Endothelial cell of hepatic sinusoid (primary cell): ENCODE data around the gene SLC35C1.
"Not testable (repeated sequence)": the region's sequence is repeated elsewhere in the genome, so short reads cannot be mapped to it uniquely, and the experiment has no call there.

Source experiments
- in situ Hi-C: cut with HindIII; loops from 2 replicates; pipeline ENCODE4 v1.10.0; 2017; ENCODE audit warnings: low sequenced_read_pairs

The SLC35C1 gene

GRCh38 chr11:45809456-45810395 lies 4.8 kb downstream of the SLC35C1 start:
- in situ Hi-C loops, result no loop called here

- in situ Hi-C loops, result no loop called here
Measured at GRCh38 chr11:45810431-45811108, 5.6 kb downstream of the SLC35C1 start.

GRCh38 chr11:45811109-45811435 lies 6.1 kb downstream of the SLC35C1 start:
- in situ Hi-C loops, result no loop called here

GRCh38 chr11:45811571-45812290 lies 6.8 kb downstream of the SLC35C1 start:
- in situ Hi-C loops, result no loop called here

DNA sequence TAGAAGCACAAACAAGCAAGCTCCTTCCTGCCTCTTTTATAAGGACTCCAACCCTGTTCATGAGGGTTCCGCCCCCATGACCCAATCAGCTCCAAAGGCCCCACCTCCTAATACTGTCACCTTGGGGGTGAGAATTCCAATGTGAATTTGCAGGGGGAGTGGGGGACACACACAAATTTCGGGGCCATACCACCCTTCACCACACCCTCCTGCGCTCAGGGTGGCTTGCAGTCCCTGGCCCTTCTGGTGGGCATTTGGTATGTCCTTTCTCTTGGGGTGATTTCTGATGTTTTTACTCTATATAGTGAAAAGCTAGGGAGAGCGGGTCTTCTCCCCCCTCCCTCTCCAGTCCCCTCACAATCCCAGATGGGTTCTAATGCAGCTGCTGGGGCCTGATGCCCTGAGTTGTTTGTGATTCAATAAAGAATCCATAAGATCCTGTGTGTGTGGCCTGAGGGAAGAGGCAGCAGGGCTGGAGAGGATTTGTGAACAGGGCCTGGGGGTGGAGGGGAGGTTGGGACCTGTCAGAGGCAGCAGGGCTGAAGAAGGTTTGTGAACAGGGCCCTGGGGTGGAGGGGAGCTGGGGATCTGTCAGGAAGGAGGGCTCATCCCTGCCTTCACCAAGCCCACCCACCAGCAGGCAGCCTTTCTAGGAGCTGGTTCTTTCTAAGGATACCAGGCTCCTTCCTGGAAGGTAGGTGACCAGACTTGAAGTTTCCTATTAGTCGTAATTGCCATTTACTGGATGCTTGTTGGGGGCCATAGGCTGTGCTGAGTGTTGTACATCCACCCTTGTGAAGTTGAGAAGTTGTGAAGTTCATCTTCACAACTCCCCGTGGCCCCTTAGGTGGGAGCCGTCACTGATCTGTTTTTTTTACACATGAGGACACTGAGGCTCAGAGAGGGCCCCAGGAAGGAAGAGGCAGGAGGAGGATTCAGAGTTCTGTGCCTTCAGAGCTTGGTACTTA lies 7.9 kb downstream of the SLC35C1 start:
- in situ Hi-C loops, result no loop called here

DNA sequence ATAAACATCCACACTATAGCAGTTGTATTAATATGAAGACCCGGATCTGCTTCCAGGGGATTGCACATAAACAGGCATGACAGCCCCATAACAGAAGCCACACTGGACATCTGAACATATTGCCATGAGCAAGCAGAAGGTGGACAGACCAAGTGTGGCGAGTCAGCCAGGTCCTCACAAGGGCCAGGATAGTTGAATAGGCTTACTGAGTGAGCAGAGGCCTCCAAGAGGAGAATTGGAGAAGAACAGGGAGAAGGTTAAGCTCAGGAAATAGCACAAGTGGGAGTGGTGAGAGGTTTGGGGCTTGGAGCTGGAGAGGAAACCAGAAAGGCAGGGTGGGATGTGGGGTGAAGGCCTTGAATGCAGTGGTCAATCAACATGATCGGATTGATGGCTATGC lies 10.8 kb downstream of the SLC35C1 start:
- in situ Hi-C loops, result no loop called here

- in situ Hi-C loops, result no loop called here
Measured at GRCh38 chr11:45816614-45817013, 11.7 kb downstream of the SLC35C1 start.

DNA sequence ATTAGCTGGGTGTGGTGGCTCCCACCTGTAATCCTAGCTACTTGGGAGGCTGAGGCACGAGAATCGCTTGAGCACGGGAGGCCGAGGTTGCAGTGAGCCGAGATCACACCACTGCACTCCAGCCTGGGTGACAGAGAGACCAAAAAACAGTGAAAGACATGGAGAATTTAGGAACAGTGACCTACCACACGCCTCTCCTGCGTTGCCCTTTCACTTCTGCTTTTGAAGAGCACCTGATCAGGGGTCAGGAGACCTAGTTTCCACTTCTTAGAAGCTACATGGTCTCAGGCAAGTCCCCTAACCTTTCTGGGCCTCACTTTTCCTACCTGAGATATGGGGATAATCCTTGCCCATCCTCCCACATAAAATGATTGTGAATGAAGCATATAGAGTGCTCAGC lies 12.2 kb downstream of the SLC35C1 start:
- in situ Hi-C loops, result no loop called here

DNA sequence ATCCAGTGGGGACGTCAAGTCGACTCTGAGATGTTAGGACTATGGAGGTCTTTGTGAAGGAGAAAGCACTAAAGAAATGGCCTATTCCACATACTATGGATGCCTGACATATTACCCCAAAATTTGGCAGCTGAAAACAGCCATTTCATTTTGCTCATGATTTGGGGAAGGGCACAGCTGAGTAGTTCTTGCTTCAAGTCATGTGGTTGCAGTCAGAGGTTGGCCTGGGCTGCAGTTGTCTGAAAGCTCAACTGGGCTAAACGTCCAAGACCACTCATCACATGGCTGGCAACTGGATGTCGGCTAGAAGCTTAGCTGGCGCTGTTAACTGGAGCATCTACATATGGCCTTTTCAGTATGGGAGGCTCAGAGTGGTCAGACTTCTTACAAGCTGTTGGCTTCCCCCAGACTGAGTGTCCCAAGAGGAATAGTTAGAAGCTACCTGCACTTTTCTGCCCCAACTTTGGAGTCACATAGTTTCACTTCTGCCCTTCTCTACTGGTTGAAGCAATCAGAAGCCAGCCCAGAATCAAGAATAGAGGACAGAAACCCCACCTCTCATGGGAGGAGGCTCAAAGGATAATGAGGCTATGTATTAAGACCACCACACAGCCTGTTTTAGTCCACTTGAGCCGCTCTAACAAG lies 14.1 kb downstream of the SLC35C1 start:
- in situ Hi-C loops, result no loop called here

DNA sequence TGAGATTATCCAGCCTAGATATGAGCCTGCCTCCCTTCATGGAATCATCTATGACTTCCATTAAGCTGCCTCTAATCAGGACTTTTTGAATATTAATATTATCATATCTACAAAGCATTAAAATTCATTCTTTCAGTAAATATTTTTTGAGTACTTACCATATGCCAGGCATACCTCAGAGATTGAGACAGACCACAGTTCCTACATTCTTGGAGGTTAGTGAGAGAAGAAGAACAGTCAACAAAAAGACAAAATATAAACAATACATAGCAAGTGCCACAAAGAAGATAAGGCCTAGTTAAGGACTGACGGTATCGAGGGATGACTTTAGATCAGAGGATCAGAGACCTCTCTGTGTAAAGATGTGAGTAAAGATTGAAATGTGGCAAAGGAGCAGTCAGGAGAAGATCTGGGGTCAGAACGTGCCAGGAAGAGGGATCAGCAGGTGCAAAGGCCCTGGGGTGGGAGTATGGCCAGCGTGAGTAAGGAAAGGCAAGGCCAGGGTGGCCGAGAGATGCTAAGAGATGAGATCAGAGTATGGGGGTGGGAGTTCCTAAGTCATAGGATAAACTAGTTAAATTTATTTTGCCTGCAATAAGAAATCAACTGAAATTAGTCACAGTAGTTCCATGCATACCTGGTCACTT lies 15.4 kb downstream of the SLC35C1 start:
- in situ Hi-C loops, result no loop called here

DNA sequence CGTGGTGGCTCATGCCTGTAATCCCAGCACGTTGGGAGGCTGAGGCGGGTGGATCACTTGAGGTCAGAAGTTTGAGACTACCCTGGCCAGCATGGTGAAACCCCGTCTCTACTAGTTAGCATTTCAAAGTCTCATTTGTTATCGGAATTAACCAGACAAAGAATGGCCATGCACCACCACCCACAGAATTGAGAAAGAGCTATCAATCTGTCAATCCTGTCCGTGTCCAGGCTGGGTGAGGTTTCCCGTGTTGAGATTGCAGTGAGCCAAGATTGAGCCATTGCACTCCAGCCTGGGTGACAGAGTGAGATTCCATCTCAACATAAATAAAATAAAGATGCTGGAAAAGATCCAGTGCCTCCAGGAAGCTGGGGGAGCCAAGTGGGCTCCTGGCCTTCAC lies 21.5 kb downstream of the SLC35C1 start:
- in situ Hi-C loops, result not testable (repeated sequence)

- in situ Hi-C loops, result no loop called here
Measured at GRCh38 chr11:45827123-45827522, 22.2 kb downstream of the SLC35C1 start.

- in situ Hi-C loops, result no loop called here
Measured at GRCh38 chr11:45828996-45829395, 24.0 kb downstream of the SLC35C1 start.

DNA sequence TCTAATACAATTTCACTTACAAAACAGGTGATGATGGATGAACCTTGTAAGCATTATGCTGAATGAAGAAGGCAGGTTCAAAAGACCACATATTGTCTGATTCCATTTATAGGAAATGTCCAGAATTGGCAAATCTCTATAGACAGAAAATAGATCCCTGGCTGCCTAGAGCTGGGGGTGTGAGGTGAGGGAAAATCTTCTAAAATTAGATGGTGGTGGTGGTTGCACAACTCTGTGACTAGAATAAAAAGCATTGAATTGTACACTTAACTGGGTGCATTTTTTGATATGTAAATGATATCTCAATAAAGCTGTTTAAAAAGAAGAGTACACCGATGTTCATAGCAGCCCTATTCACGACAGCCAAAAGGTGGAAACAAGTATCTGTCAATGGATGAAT lies 25.6 kb downstream of the SLC35C1 start:
- in situ Hi-C loops, result no loop called here

- in situ Hi-C loops, result no loop called here
Measured at GRCh38 chr11:45832811-45833441, 28.0 kb downstream of the SLC35C1 start.

- in situ Hi-C loops, result no loop called here
Measured at GRCh38 chr11:45833761-45834160, 28.8 kb downstream of the SLC35C1 start.

- in situ Hi-C loops, result no loop called here
Measured at GRCh38 chr11:45834298-45834756, 29.4 kb downstream of the SLC35C1 start.

DNA sequence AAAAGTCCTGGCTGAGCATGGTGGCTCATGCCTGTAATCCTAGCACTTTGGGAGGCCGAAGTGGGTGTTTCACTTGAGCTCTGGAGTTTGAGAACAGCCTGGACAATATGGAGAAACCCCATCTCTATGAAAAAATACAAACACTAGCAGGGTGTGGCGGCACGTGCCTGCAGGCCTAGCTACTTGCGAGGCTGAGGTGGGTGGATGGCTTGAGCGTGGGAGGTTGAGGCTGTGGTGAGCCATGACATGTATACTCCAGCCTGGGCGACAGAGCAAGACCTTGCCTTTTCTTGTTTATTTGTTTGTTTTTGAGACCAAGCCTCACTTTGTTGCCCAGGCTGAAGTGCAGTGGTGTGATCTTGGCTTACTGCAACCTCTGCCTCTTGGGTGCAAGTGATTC lies 34.3 kb downstream of the SLC35C1 start:
- in situ Hi-C loops, result no loop called here

DNA sequence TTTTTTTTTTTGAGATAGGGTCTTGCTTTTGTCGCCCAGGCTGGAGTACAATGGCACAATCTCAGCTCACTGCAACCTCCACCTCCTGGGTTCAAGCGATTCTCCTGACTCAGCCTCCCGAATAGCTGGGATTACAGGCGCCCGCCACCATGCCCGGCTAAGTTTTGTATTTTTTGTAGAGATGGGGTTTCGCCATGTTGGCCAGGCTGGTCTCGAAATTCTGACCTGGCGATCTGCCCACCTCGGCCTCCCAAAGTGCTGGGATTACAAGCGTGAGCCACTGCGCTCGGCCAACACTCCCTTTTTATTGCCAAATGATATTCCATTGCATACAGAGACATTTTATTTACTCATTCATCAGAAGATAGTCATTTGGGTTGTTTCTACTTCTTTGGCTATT lies 35.3 kb downstream of the SLC35C1 start:
- in situ Hi-C loops, result not testable (repeated sequence)
